OCI-LY1 (cell line): Measurements from ENCODE around the gene GPLD1.

Experiments
- H2AFZ ChIP-seq: fragments of 200-600 bp; sonication (generic), shearing (Covaris generic); 2 replicates; pipeline ENCODE4 v1.6.0; 2014; ENCODE audit warnings: antibody characterized with exemption, mild to moderate bottlenecking, low read length
- H3F3A ChIP-seq: fragments of 200-600 bp; sonication (generic), shearing (Covaris generic); 2 replicates; pipeline ENCODE4 v1.6.0; 2014; ENCODE audit warnings: mild to moderate bottlenecking, antibody characterized with exemption, low read length, moderate library complexity; ENCODE audit not compliant: insufficient read depth
- H3K27ac ChIP-seq: fragments of 200-600 bp; sonication (generic); 2 replicates; pipeline ENCODE4 v1.5.1; 2014; ENCODE audit warnings: low read length, mixed run types, mild to moderate bottlenecking, low read depth; ENCODE audit not compliant: poor library complexity, severe bottlenecking
- H3K27me3 ChIP-seq: fragments of 200-600 bp; sonication (generic); 2 replicates; pipeline ENCODE4 v1.6.0; 2014; ENCODE audit warnings: antibody characterized with exemption, mild to moderate bottlenecking, low read length, moderate library complexity; ENCODE audit not compliant: insufficient read depth
- H3K36me3 ChIP-seq: fragments of 200-600 bp; sonication (generic); 2 replicates; pipeline ENCODE4 v1.6.1; 2014; ENCODE audit warnings: mild to moderate bottlenecking, antibody characterized with exemption, low read length, moderate library complexity, mixed read lengths; ENCODE audit not compliant: insufficient read depth
- H3K4me1 ChIP-seq: fragments of 200-600 bp; sonication (generic); 2 replicates; pipeline ENCODE4 v1.5.1; 2014; ENCODE audit warnings: mild to moderate bottlenecking, low read length, moderate library complexity; ENCODE audit not compliant: insufficient read depth, severe bottlenecking
- H3K4me2 ChIP-seq: fragments of 200-600 bp; sonication (generic), shearing (Covaris generic); 2 replicates; pipeline ENCODE4 v1.6.1; 2014; ENCODE audit warnings: low read length
- H3K4me3 ChIP-seq: fragments of 200-600 bp; sonication (generic); 2 replicates; pipeline ENCODE4 v1.5.1; 2014; ENCODE audit warnings: low read length, low read depth, mild to moderate bottlenecking, mixed read lengths; ENCODE audit not compliant: poor library complexity, severe bottlenecking
- H3K79me2 ChIP-seq: fragments of 200-600 bp; shearing (Covaris generic); 2 replicates; pipeline ENCODE4 v1.6.1; 2016; ENCODE audit warnings: mixed run types, low read length, mixed read lengths; ENCODE audit not compliant: insufficient read depth
- H3K9ac ChIP-seq: fragments of 200-600 bp; sonication (generic), shearing (Covaris generic); 2 replicates; pipeline ENCODE4 v1.6.1; 2014; ENCODE audit warnings: mild to moderate bottlenecking, low read length, mixed read lengths
- H3K9me2 ChIP-seq: fragments of 200-600 bp; sonication (generic), shearing (Covaris generic); 2 replicates; pipeline ENCODE4 v1.6.1; 2014; ENCODE audit warnings: low read depth, mild to moderate bottlenecking, low read length, mixed read lengths
- H3K9me3 ChIP-seq: fragments of 200-600 bp; shearing (Covaris generic); 2 replicates; pipeline ENCODE4 v1.6.1; 2014; ENCODE audit warnings: low read length, mixed read lengths
- H4K20me1 ChIP-seq: fragments of 200-600 bp; sonication (generic), shearing (Covaris generic); 2 replicates; pipeline ENCODE4 v1.6.0; 2016; ENCODE audit warnings: mild to moderate bottlenecking, low read length; ENCODE audit not compliant: insufficient read depth
- EZH2 ChIP-seq: fragments of 200-600 bp; sonication (generic), shearing (Covaris generic); IDR thresholded peaks from 2 replicates; pipeline ENCODE4 v1.8.0; 2017; ENCODE audit warnings: borderline replicate concordance, mixed run types, mild to moderate bottlenecking, antibody characterized with exemption, low read length, moderate library complexity, mixed read lengths
- TF ChIP-seq, protein P1 (sequence below): fragments of 200-600 bp; sonication (generic), shearing (Covaris generic); IDR thresholded peaks from 2 replicates; pipeline ENCODE4 v1.5.1; 2017; ENCODE audit warnings: mild to moderate bottlenecking, antibody characterized with exemption, low read length, moderate library complexity, mixed read lengths

Gene GPLD1

DNA sequence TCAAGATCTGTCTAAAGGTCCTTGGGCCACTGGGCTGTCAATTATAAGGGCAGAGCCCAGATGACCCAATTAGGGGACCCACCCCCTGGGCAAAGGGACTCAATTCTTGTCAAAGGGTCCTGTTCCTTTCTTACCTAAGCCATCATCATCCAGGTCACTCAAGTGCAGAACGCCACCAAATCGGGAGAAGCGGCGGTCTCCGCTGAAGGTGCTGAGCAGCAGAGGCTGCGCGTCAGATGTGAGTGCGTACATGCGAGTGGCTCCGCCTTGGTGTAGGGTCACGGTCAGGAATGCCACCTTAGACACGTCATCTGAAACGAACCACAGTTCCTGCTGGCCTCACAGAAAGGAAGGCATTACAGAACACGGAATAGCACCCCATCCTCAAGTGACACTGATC lies 52.4 kb downstream of the GPLD1 start:
- no peaks in the 10 kb centered on the region for H3K27me3 ChIP-seq
- no peak overlapping the region for H3K27ac ChIP-seq
- H3K79me2 ChIP-seq: no peaks in the 10 kb centered on the region
- no peaks in the 10 kb centered on the region for H3K9me3 ChIP-seq
- no peak overlapping the region for H2AFZ ChIP-seq
- H4K20me1 ChIP-seq: no peaks in the 10 kb centered on the region
- H3K4me2 ChIP-seq: no peak overlapping the region
- no peaks in the 10 kb centered on the region for H3F3A ChIP-seq
- no peaks in the 10 kb centered on the region for H3K4me1 ChIP-seq
- peaks cover 14% of the 10 kb centered on the region for H3K36me3 ChIP-seq
- no peak overlapping the region for H3K4me3 ChIP-seq
- TF ChIP-seq, protein P1, sequence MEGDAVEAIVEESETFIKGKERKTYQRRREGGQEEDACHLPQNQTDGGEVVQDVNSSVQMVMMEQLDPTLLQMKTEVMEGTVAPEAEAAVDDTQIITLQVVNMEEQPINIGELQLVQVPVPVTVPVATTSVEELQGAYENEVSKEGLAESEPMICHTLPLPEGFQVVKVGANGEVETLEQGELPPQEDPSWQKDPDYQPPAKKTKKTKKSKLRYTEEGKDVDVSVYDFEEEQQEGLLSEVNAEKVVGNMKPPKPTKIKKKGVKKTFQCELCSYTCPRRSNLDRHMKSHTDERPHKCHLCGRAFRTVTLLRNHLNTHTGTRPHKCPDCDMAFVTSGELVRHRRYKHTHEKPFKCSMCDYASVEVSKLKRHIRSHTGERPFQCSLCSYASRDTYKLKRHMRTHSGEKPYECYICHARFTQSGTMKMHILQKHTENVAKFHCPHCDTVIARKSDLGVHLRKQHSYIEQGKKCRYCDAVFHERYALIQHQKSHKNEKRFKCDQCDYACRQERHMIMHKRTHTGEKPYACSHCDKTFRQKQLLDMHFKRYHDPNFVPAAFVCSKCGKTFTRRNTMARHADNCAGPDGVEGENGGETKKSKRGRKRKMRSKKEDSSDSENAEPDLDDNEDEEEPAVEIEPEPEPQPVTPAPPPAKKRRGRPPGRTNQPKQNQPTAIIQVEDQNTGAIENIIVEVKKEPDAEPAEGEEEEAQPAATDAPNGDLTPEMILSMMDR: no peak
- TF ChIP-seq EZH2: no peak
- H3K9ac ChIP-seq: no peak overlapping the region
- no peaks in the 10 kb centered on the region for H3K9me2 ChIP-seq

DNA sequence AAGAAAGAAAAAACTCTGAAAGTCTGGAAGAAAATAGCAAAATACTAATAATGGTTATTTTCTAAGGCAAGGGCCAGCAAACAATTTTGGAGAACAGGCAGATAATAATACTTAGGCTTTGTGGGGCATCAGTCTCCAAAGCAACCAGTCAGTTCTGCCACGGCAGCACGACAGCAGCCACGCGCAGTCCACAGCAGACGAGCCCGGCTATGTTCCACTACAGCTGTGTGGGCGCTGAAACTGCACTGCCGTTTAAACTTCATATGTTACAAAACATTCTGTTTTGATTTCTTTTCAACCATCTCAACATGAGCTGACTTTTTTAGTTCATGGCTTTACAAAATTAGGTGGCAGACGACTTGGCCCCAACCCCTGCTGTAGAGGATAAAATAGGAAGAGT lies 56.8 kb downstream of the GPLD1 start:
- Histone ChIP-seq H3K79me2 (no peaks in the 10 kb centered on the region), H3K4me1 (no peaks in the 10 kb centered on the region), H3K9me3 (no peaks in the 10 kb centered on the region), H4K20me1 (no peaks in the 10 kb centered on the region), H3K9me2 (no peaks in the 10 kb centered on the region), H3K27ac (no peak overlapping the region), H3K9ac (no peak overlapping the region), H3K4me3 (no peak overlapping the region), H3K4me2 (no peak overlapping the region), H3F3A (0 out of 2 replicates have a peak, but pooled peaks cover 5% of the 10 kb centered on the region), H3K27me3 (no peaks in the 10 kb centered on the region), H2AFZ (no peak overlapping the region), H3K36me3 (peaks cover 24% of the 10 kb centered on the region)
- TF ChIP-seq, protein P1: no peak
- TF ChIP-seq EZH2: no peak

GRCh38 chr6:24431045-24431451 lies 58.3 kb downstream of the GPLD1 start:
- Histone ChIP-seq H3K4me2 (no peak overlapping the region), H3K27ac (no peak overlapping the region), H3K27me3 (no peaks in the 10 kb centered on the region), H3K9me3 (no peaks in the 10 kb centered on the region), H3K4me3 (no peak overlapping the region), H3K4me1 (no peaks in the 10 kb centered on the region), H3F3A (0 out of 2 replicates have a peak, but pooled peaks cover 5% of the 10 kb centered on the region), H3K36me3 (peaks cover 36% of the 10 kb centered on the region), H3K9ac (no peak overlapping the region), H2AFZ (no peak overlapping the region), H3K9me2 (no peaks in the 10 kb centered on the region), H3K79me2 (no peaks in the 10 kb centered on the region), H4K20me1 (no peaks in the 10 kb centered on the region)
- TF ChIP-seq EZH2: no peak
- TF ChIP-seq, protein P1: peak; percentile 68
